ENCODE data around the gene EME1.

DNA sequence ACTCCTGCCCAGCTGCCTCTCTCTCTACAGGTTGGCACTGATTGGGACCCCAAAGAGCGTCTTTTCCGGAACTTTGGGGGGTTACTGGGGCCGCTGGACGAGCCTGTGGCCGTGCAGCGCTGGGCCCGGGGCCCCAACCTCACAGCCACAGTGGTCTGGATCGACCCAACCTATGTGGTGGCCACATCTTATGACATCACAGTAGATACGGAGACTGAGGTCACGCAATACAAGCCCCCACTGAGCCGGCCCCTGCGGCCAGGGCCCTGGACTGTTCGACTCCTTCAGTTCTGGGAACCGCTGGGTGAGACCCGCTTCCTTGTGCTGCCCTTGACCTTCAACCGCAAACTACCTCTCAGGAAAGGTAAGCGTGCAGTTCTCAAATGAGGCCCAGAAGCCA lies 14.9 kb upstream of the EME1 start:
- TF ChIP-seq POLR2A (IDR thresholded peaks at IDR 0.05): no peak
- TF ChIP-seq, protein P1, sequence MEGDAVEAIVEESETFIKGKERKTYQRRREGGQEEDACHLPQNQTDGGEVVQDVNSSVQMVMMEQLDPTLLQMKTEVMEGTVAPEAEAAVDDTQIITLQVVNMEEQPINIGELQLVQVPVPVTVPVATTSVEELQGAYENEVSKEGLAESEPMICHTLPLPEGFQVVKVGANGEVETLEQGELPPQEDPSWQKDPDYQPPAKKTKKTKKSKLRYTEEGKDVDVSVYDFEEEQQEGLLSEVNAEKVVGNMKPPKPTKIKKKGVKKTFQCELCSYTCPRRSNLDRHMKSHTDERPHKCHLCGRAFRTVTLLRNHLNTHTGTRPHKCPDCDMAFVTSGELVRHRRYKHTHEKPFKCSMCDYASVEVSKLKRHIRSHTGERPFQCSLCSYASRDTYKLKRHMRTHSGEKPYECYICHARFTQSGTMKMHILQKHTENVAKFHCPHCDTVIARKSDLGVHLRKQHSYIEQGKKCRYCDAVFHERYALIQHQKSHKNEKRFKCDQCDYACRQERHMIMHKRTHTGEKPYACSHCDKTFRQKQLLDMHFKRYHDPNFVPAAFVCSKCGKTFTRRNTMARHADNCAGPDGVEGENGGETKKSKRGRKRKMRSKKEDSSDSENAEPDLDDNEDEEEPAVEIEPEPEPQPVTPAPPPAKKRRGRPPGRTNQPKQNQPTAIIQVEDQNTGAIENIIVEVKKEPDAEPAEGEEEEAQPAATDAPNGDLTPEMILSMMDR (IDR thresholded peaks at IDR 0.05): no peak

Data from prostate gland (tissue), 2 donors.